ENCODE measurements around the gene RBMS1. TPM values are rescaled to one million over a fixed set of nuclear protein-coding genes. Genes with fewer than 3 reads are reported as not detected.

Gene RBMS1
- total and polyA plus RNA-seq, 2 of the 13 experiments (the other 11 are each of a cell fraction or from before 2014, with no cell fraction given) = 55.5 to 110 TPM

DNA sequence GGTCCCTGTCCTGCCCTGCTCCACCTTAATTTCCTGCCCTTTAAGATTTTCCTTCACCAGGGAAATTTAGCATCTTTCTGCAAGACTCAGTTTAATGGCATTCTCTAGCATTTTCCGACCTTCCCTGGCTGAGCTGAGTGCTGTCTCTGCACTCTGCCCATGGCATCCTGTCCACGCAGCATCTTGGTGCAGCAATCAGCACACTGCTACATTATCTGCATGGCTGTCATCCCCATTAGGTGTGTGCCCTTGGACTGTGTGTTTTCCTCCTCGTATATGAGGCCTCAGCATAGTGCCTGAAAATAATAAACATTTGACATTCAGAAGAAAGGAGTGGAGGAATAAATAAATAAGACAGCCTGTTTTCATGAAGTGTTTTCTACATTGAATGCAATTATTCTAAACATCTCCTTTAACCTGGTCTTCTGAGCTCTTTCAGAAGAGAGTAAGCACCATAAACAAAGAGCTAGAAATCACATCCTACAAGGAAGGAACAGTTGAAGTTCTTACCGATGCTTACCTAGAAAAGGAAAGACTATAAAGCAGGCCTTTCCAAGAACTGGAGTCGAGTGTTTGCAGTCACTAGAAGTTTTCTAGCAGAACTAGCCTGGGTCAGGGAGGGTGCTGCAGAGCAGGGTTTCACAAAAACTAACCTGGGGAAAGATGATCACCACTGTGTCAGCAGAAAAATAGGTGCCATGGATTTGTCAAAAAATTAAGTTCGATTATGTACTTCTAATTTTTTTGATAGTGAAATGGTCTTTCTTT lies 162.2 kb downstream of the RBMS1 start:
- DNase-seq (ENCODE audit: low spot score) (no peak), FAIRE-seq (no peak), ATAC-seq (peak; percentile 17; the same call in 1 of the 3 replicates)
- Histone ChIP-seq H3K4me2 (ENCODE audit: low read depth, low read length) (no peak overlapping the region), H3K79me2 (ENCODE audit: insufficient read depth, low read length) (peaks cover 12% of the 10 kb centered on the region), H3K27me3 (ENCODE audit: control insufficient read depth in 1 of 2, insufficient read depth in 2 of 2, low read length in 2 of 2) (no peaks in the 10 kb centered on the region), H3K36me3 (replicated peaks in 1 of 2; ENCODE audit: control insufficient read depth in 1 of 2, insufficient read depth in 2 of 2, low read length in 2 of 2) (no peaks in the 10 kb centered on the region), H3K9ac (ENCODE audit: insufficient read depth, low read depth, low read length) (no peak overlapping the region), H3K27ac (ENCODE audit: extremely low read length, insufficient read depth, low read length) (no peak overlapping the region), H2AFZ (ENCODE audit: low read length) (no peak overlapping the region), H4K20me1 (ENCODE audit: insufficient read depth, low read length) (peaks cover 41% of the 10 kb centered on the region), H3K9me3 (ENCODE audit: low read length) (no peaks in the 10 kb centered on the region), H3K4me3 (replicated peaks in 1 of 3; ENCODE audit: insufficient read depth in 1 of 3, low read depth in 2 of 3, low read length in 3 of 3) (no peak overlapping the region), H3K4me1 (ENCODE audit: insufficient read depth, low read length) (peaks cover 20% of the 10 kb centered on the region)
- no TSS peak for BruUV-seq (replicated peaks)
- POLR2A ChIA-PET = no interaction called here
- TF ChIP-seq ZNF17 (CRISPR knock-in tag; IDR thresholded peaks at IDR 0.05) (no peak), ZNF282 (IDR thresholded peaks at IDR 0.05; ENCODE audit: partially characterized antibody) (no peak), ZNF496 (CRISPR knock-in tag; IDR thresholded peaks at IDR 0.05; ENCODE audit: insufficient replicate concordance) (no peak), SALL2 (CRISPR knock-in tag; IDR thresholded peaks at IDR 0.05) (no peak), ZNF10 (CRISPR knock-in tag; IDR thresholded peaks at IDR 0.05; ENCODE audit: borderline replicate concordance, low read depth) (no peak), ZSCAN30 (CRISPR knock-in tag; IDR thresholded peaks at IDR 0.05) (no peak), CHD4 (IDR thresholded peaks at IDR 0.05; ENCODE audit: borderline replicate concordance, low read length) (no peak), GTF3A (CRISPR knock-in tag; conservative IDR thresholded peaks at IDR 0.05) (no peak)
- TF ChIP-seq, protein P1, sequence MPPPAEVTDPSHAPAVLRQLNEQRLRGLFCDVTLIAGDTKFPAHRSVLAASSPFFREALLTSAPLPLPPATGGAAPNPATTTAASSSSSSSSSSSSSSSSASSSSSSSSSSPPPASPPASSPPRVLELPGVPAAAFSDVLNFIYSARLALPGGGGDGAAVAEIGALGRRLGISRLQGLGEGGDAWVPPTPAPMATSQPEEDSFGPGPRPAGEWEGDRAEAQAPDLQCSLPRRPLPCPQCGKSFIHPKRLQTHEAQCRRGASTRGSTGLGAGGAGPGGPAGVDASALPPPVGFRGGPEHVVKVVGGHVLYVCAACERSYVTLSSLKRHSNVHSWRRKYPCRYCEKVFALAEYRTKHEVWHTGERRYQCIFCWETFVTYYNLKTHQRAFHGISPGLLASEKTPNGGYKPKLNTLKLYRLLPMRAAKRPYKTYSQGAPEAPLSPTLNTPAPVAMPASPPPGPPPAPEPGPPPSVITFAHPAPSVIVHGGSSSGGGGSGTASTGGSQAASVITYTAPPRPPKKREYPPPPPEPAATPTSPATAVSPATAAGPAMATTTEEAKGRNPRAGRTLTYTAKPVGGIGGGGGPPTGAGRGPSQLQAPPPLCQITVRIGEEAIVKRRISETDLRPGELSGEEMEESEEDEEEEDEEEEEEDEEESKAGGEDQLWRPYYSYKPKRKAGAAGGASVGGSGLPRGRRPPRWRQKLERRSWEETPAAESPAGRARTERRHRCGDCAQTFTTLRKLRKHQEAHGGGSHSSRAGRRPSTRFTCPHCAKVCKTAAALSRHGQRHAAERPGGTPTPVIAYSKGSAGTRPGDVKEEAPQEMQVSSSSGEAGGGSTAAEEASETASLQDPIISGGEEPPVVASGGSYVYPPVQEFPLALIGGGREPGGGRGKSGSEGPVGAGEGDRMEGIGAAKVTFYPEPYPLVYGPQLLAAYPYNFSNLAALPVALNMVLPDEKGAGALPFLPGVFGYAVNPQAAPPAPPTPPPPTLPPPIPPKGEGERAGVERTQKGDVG (CRISPR knock-in tag; IDR thresholded peaks at IDR 0.05; ENCODE audit: borderline replicate concordance) = no peak
- TF ChIP-seq, protein P2, sequence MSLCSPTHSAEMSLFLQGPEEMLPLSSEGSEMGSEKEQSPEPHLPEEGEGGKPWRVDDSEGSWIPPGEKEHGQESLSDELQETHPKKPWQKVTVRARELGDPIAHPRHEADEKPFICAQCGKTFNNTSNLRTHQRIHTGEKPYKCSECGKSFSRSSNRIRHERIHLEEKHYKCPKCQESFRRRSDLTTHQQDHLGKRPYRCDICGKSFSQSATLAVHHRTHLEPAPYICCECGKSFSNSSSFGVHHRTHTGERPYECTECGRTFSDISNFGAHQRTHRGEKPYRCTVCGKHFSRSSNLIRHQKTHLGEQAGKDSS (CRISPR knock-in tag; IDR thresholded peaks at IDR 0.05; ENCODE audit: borderline replicate concordance, low read depth) = no peak
- WGBS (ENCODE audit: low lambda C conversion rate) = 85% methylated on average over 6 of the region's 6 CpGs
- CTCF ChIA-PET (ENCODE audit: low intra/inter-chr PET ratio, low total read pairs) = no interaction called here
- intact Hi-C loops (cut with micrococcal nuclease; ENCODE audit: unreplicated experiment) (no loop called here), in situ Hi-C loops (cut with HindIII; ENCODE audit: extremely low pct_ligation_motif_present, low pct_unique_long_range_greater_than_20kb) (loop anchor here (5.0 kb wide), 1 partner anchor 76 kb away; no protein-coding TSS in a partner anchor)

Data from HepG2 (cell line).